B cell (primary cell): Measurements from ENCODE around the gene SLC9C1. TPM values are rescaled to one million over a fixed set of nuclear protein-coding genes. Genes with fewer than 3 reads are reported as not detected.

ENCODE experiments used
- ATAC-seq: fragments of 200-7000 bp; cut with Tn5 transposase; one replicate; pipeline ENCODE4 v1.10.0; 2021; ENCODE audit warnings: low read depth, mild to moderate bottlenecking, moderate number of reproducible peaks, moderate library complexity
- CTCF ChIA-PET: fragments of 350-600 bp; sonication (Branson Sonifier 250); formaldehyde crosslinking; loops from one replicate; lab custom pipeline; 2021; ENCODE audit warnings: antibody characterized with exemption, inconsistent platforms; lab: Charles Lee
- POLR2A ChIA-PET: fragments of 350-600 bp; sonication (Branson Sonifier 250); formaldehyde crosslinking; loops from one replicate; lab custom pipeline; 2021; ENCODE audit warnings: antibody characterized with exemption; lab: Charles Lee
- DNase-seq: peaks from one replicate; pipeline ENCODE4 v3.0.0; 2013
- H2AFZ ChIP-seq: 2 replicates; pipeline ENCODE4 v1.6.1; 2012; ENCODE audit warnings: mild to moderate bottlenecking, low read depth, low read length; ENCODE audit not compliant: insufficient read depth, poor library complexity, severe bottlenecking
- H3K27ac ChIP-seq, 2 donors: 1 replicate in 1 of 2; 2 replicates in 1 of 2; pipeline ENCODE4 v1.5.1; 2012 to 2013; ENCODE audit warnings: low read length in 2 of 2, mild to moderate bottlenecking in 2 of 2, moderate library complexity in 1 of 2
- H3K27me3 ChIP-seq, 4 experiments: fragments of 200-600 bp in 1 of 4; sonication (generic) in 1 of 4; replicated peaks in 1 of 4; 1 replicate in 2 of 4; 2 replicates in 2 of 4; pipeline versions ENCODE4 v1.6.1 to v1.7.0; 2013 to 2016; ENCODE audit warnings: low read length in 3 of 4, mild to moderate bottlenecking in 2 of 4, mixed read lengths in 1 of 4, moderate library complexity in 1 of 4; ENCODE audit not compliant: insufficient read depth in 4 of 4, control insufficient read depth in 3 of 4; ENCODE audit errors: control extremely low read depth in 1 of 4
- H3K36me3 ChIP-seq, 2 experiments: replicated peaks in 1 of 2; 1 replicate in 1 of 2; 2 replicates in 1 of 2; pipeline versions ENCODE4 v1.6.1 to v1.7.1; 2013; ENCODE audit warnings: low read length in 1 of 2; ENCODE audit not compliant: insufficient read depth in 2 of 2, control insufficient read depth in 1 of 2; ENCODE audit errors: control extremely low read depth in 1 of 2, extremely low read depth in 1 of 2
- H3K4me1 ChIP-seq, 2 donors: fragments of 200-600 bp in 1 of 2; sonication (generic) in 1 of 2; 1 replicate in 1 of 2; 2 replicates in 1 of 2; pipeline versions ENCODE4 v1.5.1 to v1.6.1; 2013 to 2017; ENCODE audit warnings: low read length in 2 of 2; ENCODE audit not compliant: control insufficient read depth in 2 of 2, insufficient read depth in 2 of 2
- H3K4me2 ChIP-seq: replicated peaks from 2 replicates; pipeline ENCODE3; 2012; ENCODE audit warnings: mild to moderate bottlenecking, low read depth, low read length; ENCODE audit not compliant: poor library complexity, severe bottlenecking
- H3K4me3 ChIP-seq, 5 experiments: fragments of 200-600 bp in 1 of 5; sonication (generic) in 1 of 5; 1 replicate in 3 of 5; 2 replicates in 2 of 5; pipeline versions ENCODE4 v1.5.1 to v1.7.0; 2011 to 2016; ENCODE audit warnings: low read length in 4 of 5, mild to moderate bottlenecking in 4 of 5, low read depth in 2 of 5, control low read depth in 1 of 5, moderate library complexity in 1 of 5; ENCODE audit not compliant: insufficient read depth in 1 of 5; ENCODE audit errors: control extremely low read depth in 1 of 5, extremely low read depth in 1 of 5
- H3K79me2 ChIP-seq: fragments of 200-600 bp; sonication (generic); one replicate; pipeline ENCODE4 v1.6.0; 2016; ENCODE audit warnings: low read length; ENCODE audit not compliant: control insufficient read depth, insufficient read depth
- H3K9ac ChIP-seq: fragments of 200-600 bp; sonication (generic); 2 replicates; pipeline ENCODE4 v1.6.1; 2017; ENCODE audit warnings: mild to moderate bottlenecking, low read length, moderate library complexity
- H3K9me3 ChIP-seq, 3 donors: one replicate each; pipeline versions ENCODE4 v1.6.1 to v1.7.1; 2013; ENCODE audit warnings: low read length in 2 of 3; ENCODE audit not compliant: control insufficient read depth in 2 of 3, insufficient read depth in 1 of 3; ENCODE audit errors: control extremely low read depth in 1 of 3
- H4K20me1 ChIP-seq: 2 replicates; pipeline ENCODE4 v1.6.0; 2012; ENCODE audit warnings: mild to moderate bottlenecking, low read length; ENCODE audit not compliant: insufficient read depth, control insufficient read depth, poor library complexity, severe bottlenecking
- H3K27ac Mint-ChIP-seq: one replicate; pipeline ENCODE4 v1.8.0; 2021; ENCODE audit warnings: mixed read lengths
- H3K27me3 Mint-ChIP-seq: one replicate; pipeline ENCODE4 v1.8.0; 2021; ENCODE audit warnings: mixed read lengths
- H3K4me1 Mint-ChIP-seq: one replicate; pipeline ENCODE4 v1.8.0; 2021; ENCODE audit warnings: mixed read lengths
- H3K4me3 Mint-ChIP-seq: one replicate; pipeline ENCODE4 v1.8.0; 2021; ENCODE audit warnings: mixed read lengths
- H3K9me3 Mint-ChIP-seq: one replicate; pipeline ENCODE4 v1.8.0; 2022; ENCODE audit warnings: mixed read lengths; ENCODE audit not compliant: insufficient read depth
- EZH2 ChIP-seq: IDR thresholded peaks from 2 replicates; pipeline ENCODE4 v1.6.1; 2012; ENCODE audit warnings: borderline replicate concordance, low read depth, mild to moderate bottlenecking, moderate library complexity, low read length; ENCODE audit not compliant: insufficient read depth, poor library complexity, severe bottlenecking
- WGBS: methylation state at CpG from one replicate; pipeline ENCODE4 v1.1.5; 2013; ENCODE audit warnings: missing lambda C conversion rate; ENCODE audit not compliant: insufficient coverage; 5-methylcytosine and 5-hydroxymethylcytosine counted together
- intact Hi-C: fragments of 100-400 bp; cut with micrococcal nuclease; formaldehyde crosslinking; loops from one replicate; pipeline ENCODE4 v1.10.0; 2022
- polyA plus RNA-seq: library from polyadenylated mRNA; depleted of rRNA; stranded (reverse); fragments of >200 nt; gene quantifications from 2 replicates; pipeline ENCODE4 v1.2.3, GENCODE V29; 2012
- total RNA-seq, 2 donors: library from RNA; stranded (reverse); fragments of 120-200 nt in 1 of 2; gene quantifications; 1 replicate in 1 of 2; 2 replicates in 1 of 2; pipeline versions ENCODE4 v1.2.3 to v1.2.4, GENCODE V29; 2013 to 2022
- TF ChIP-seq, protein P1 (sequence below): fragments of 200-600 bp; IDR thresholded peaks from one replicate; pipeline ENCODE4 v1.8.0; 2022; ENCODE audit warnings: antibody characterized with exemption, mild to moderate bottlenecking

SLC9C1 gene
- total and polyA plus RNA-seq, 2 donors (not counting 1 experiment from before 2014, with no cell fraction given) = 0.07 to 0.49 TPM

DNA sequence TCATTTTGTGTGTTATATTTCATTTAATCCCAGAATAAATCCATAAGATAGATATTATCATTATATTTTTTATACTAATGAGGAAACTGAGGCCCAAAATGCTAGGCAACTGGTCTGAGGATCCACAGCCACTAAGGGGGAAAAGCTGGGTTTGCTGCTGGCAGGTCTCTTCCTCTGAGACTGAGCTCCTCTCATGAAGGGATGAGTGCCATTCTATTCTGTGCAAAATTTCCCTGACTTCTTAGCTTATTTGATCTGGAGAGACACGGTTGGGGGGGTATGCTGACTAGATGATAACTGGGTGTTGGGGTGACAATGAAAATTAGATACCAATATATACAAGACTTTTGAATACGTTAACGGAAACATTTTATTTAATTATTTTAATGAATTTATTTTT is 162.9 kb downstream of the SLC9C1 start:
- Histone ChIP-seq H3K9ac (no peak overlapping the region), H3K9me3 (no peaks in the 10 kb centered on the region), H3K27ac (peak overlapping the region; percentile 93 to 98), H3K27me3 (no peaks in the 10 kb centered on the region), H3K4me2 (peak overlapping the region; percentile 62), H3K36me3 (no peaks in the 10 kb centered on the region), H3K79me2 (peaks cover 21% of the 10 kb centered on the region), H3K4me1 (peaks cover 80 to 89% of the 10 kb centered on the region in 2 donors), H2AFZ (no peak overlapping the region), H3K4me3 (no peak overlapping the region), H4K20me1 (no peaks in the 10 kb centered on the region)
- no CpG with 5 or more reads among the region's 3 CpGs for WGBS
- no peaks in the 10 kb centered on the region for H3K27me3 Mint-ChIP-seq
- no peak for DNase-seq
- H3K4me3 Mint-ChIP-seq = peak overlapping the region; percentile 66
- no peak for ATAC-seq
- peaks cover 91% of the 10 kb centered on the region for H3K4me1 Mint-ChIP-seq
- TF ChIP-seq, protein P1, sequence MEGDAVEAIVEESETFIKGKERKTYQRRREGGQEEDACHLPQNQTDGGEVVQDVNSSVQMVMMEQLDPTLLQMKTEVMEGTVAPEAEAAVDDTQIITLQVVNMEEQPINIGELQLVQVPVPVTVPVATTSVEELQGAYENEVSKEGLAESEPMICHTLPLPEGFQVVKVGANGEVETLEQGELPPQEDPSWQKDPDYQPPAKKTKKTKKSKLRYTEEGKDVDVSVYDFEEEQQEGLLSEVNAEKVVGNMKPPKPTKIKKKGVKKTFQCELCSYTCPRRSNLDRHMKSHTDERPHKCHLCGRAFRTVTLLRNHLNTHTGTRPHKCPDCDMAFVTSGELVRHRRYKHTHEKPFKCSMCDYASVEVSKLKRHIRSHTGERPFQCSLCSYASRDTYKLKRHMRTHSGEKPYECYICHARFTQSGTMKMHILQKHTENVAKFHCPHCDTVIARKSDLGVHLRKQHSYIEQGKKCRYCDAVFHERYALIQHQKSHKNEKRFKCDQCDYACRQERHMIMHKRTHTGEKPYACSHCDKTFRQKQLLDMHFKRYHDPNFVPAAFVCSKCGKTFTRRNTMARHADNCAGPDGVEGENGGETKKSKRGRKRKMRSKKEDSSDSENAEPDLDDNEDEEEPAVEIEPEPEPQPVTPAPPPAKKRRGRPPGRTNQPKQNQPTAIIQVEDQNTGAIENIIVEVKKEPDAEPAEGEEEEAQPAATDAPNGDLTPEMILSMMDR = no peak
- no peak for TF ChIP-seq EZH2
- POLR2A ChIA-PET = no interaction called here
- CTCF ChIA-PET = interaction anchor here (0.9 to 3.0 kb wide), 3 partner anchors 16 to 173 kb away, joined by 4 to 17 read pairs (median 4); no protein-coding TSS in a partner anchor
- intact Hi-C loops = loop anchor here (5.0 kb wide), 2 partner anchors 341 to 861 kb away; partner anchors contain the start of gene GTPBP8
- H3K9me3 Mint-ChIP-seq = no peaks in the 10 kb centered on the region
- H3K27ac Mint-ChIP-seq = peak overlapping the region; percentile 84

DNA sequence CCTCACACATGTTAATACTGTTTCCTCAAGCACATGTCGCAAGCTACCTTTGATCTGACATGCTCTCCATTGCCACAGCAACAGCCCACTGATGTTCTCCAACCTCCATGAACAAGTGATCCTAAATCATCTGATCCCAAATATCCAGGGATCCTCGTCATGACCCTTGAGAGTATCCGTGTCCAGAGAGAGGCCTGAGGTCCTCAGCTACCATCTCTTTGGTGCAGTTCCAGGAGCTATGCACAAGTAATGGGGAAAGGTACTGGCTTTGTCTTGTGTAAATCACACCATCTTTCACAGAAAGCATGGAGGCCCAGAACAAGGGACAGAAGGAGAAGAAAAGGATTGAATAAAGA is 163.4 kb downstream of the SLC9C1 start:
- no peaks in the 10 kb centered on the region for H3K27me3 Mint-ChIP-seq
- CTCF ChIA-PET = interaction anchor here (0.7 to 3.0 kb wide), 4 partner anchors 16 to 214 kb away, joined by 3 to 17 read pairs (median 4); no protein-coding TSS in a partner anchor
- intact Hi-C loops = loop anchor here (5.0 kb wide), 2 partner anchors 342 to 862 kb away; partner anchors contain the start of gene GTPBP8
- peaks cover 80 to 89% of the 10 kb centered on the region in 2 donors for H3K4me1 ChIP-seq
- POLR2A ChIA-PET = no interaction called here
- peaks cover 0 to 3% of the 10 kb centered on the region in 2 experiments for H3K36me3 ChIP-seq
- TF ChIP-seq, protein P1 = no peak
- TF ChIP-seq EZH2 = no peak
- H3K4me1 Mint-ChIP-seq = peaks cover 91% of the 10 kb centered on the region
- no peak overlapping the region for H3K4me3 ChIP-seq
- peaks cover 25% of the 10 kb centered on the region for H3K79me2 ChIP-seq
- peak overlapping the region; percentile 93 to 98 for H3K27ac ChIP-seq
- no peaks in the 10 kb centered on the region for H3K27me3 ChIP-seq
- ATAC-seq (no peak), DNase-seq (no peak)
- H3K9me3 ChIP-seq = no peaks in the 10 kb centered on the region
- peak overlapping the region; percentile 91 for H3K27ac Mint-ChIP-seq
- peak overlapping the region; percentile 62 for H3K4me2 ChIP-seq
- peak overlapping the region; percentile 7 for H3K9ac ChIP-seq
- no peak overlapping the region for H2AFZ ChIP-seq
- no peaks in the 10 kb centered on the region for H4K20me1 ChIP-seq
- 71% methylated on average over 1 of the region's 3 CpGs for WGBS
- H3K4me3 Mint-ChIP-seq = peak overlapping the region; percentile 55
- no peaks in the 10 kb centered on the region for H3K9me3 Mint-ChIP-seq
